ENCODE measurements around the gene ESR1.

The ESR1 gene

GRCh38 chr6:152050451-152051195 is 243.1 kb downstream of the ESR1 start:
- no peak overlapping the region for H3K4me3 ChIP-seq (ENCODE audit: low read depth, low read length)
- TF ChIP-seq CTCF (IDR thresholded peaks at IDR 0.05; ENCODE audit: borderline replicate concordance, insufficient read depth, low read depth, low read length) = no peak

GRCh38 chr6:152052061-152052460 is 244.6 kb downstream of the ESR1 start:
- TF ChIP-seq CTCF (IDR thresholded peaks at IDR 0.05; ENCODE audit: borderline replicate concordance, insufficient read depth, low read depth, low read length) = no peak

GRCh38 chr6:152053332-152053731 is 245.8 kb downstream of the ESR1 start:
- H3K4me3 ChIP-seq (ENCODE audit: low read depth, low read length) = no peak overlapping the region
- TF ChIP-seq CTCF (IDR thresholded peaks at IDR 0.05; ENCODE audit: borderline replicate concordance, insufficient read depth, low read depth, low read length) = no peak

More at GRCh38 chr6:152052061-152052460, 244.6 kb downstream of the ESR1 start:
- H3K4me3 ChIP-seq (ENCODE audit: low read depth, low read length) = no peak overlapping the region

- no peak overlapping the region for H3K4me3 ChIP-seq (ENCODE audit: low read depth, low read length)
- TF ChIP-seq CTCF (IDR thresholded peaks at IDR 0.05; ENCODE audit: borderline replicate concordance, insufficient read depth, low read depth, low read length) = no peak
These were observed 247.0 kb downstream of the ESR1 start for GRCh38 chr6:152054441-152054840.

GRCh38 chr6:152055517-152055916 is 248.0 kb downstream of the ESR1 start:
- no peak overlapping the region for H3K4me3 ChIP-seq (ENCODE audit: low read depth, low read length)
- TF ChIP-seq CTCF (IDR thresholded peaks at IDR 0.05; ENCODE audit: borderline replicate concordance, insufficient read depth, low read depth, low read length) = no peak

- TF ChIP-seq CTCF (IDR thresholded peaks at IDR 0.05; ENCODE audit: borderline replicate concordance, insufficient read depth, low read depth, low read length) = no peak
- H3K4me3 ChIP-seq (ENCODE audit: low read depth, low read length) = no peak overlapping the region
These were observed 250.5 kb downstream of the ESR1 start for GRCh38 chr6:152057832-152058498.

GRCh38 chr6:152059909-152060308 is 252.4 kb downstream of the ESR1 start:
- H3K4me3 ChIP-seq (ENCODE audit: low read depth, low read length) = no peak overlapping the region
- TF ChIP-seq CTCF (IDR thresholded peaks at IDR 0.05; ENCODE audit: borderline replicate concordance, insufficient read depth, low read depth, low read length) = no peak
